ENCODE results near the gene GSTA4. TPM values are rescaled to one million over a fixed set of nuclear protein-coding genes. Genes with fewer than 3 reads are reported as not detected.
"Not testable (repeated sequence)": the region's sequence is repeated elsewhere in the genome, so short reads cannot be mapped to it uniquely, and the experiment has no call there.

The GSTA4 gene
- polyA plus RNA-seq, 1 donor (not counting 4 experiments of a cell fraction or from before 2014, with no cell fraction given): 40.2 TPM

DNA sequence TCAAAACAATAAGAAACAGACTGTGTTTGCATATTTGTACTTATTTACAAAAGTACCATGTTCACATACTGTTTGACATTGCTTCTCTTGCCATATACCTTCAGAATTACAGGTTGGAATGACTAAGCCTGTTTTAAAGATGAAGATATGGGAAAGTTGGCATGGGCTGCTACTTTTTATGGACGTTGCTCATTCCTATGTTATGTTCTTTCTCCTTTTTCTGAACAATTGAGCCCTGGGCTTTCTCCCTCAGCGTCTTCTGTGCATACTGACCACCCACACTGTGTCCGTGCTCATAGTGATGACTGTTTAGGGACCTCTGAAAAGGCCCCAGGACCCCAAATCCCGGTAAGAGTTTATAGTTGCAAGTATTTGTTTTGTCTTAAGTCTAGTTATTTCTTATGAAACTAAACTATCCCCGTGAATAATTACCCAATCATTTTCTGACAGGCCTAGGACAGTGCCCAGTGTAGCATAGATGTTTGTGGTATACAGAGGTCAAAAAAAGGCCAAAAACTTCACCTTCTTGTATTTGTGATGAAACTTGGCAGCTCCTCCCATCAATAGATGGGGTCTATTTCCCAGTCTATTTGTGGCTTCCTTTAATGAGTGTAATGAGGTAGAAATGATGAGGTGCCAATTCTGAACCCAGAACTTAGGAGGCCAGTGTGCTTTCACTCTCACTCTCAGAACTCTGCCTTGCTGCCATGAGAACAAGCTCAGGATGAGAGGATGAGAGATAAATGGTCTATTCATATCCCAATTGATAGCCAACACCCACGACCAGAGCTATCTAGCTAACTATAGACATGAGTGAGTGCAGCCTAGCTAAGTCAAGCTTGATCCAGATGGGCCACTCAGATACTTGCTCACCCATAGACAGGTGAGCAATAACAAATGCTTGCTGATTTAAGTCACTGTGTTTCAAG, 40.9 kb downstream of the GSTA4 start:
- Histone ChIP-seq H3K9me3 (ENCODE audit: control insufficient read depth, low read depth, low read length) (no peaks in the 10 kb centered on the region), H3K36me3 (ENCODE audit: control insufficient read depth in 2 of 2, extremely low read depth in 1 of 2, insufficient read depth in 2 of 2, low read length in 2 of 2) (no peaks in the 10 kb centered on the region), H3K9me1 (ENCODE audit: control insufficient read depth, extremely low read depth, insufficient read depth, low read length) (no peaks in the 10 kb centered on the region), H3K27me3 (ENCODE audit: control insufficient read depth, extremely low read depth, insufficient read depth, low read length) (no peaks in the 10 kb centered on the region), H3K4me2 (ENCODE audit: control insufficient read depth, extremely low read depth, insufficient read depth, low read depth, low read length) (no peak overlapping the region), H3K4me3 (ENCODE audit: control insufficient read depth in 2 of 3, extremely low read depth in 1 of 3, insufficient read depth in 2 of 3, low read depth in 1 of 3, low read length in 3 of 3) (no peak overlapping the region), H3K4me1 (ENCODE audit: control insufficient read depth, extremely low read depth, insufficient read depth, low read length) (no peaks in the 10 kb centered on the region), H3K27ac (ENCODE audit: control insufficient read depth, insufficient read depth, low read length) (no peak overlapping the region), H2AFZ (ENCODE audit: control insufficient read depth, low read length) (no peak overlapping the region), H3K9ac (ENCODE audit: control insufficient read depth, extremely low read depth, insufficient read depth, low read length) (no peak overlapping the region), H3K79me2 (ENCODE audit: control insufficient read depth, insufficient read depth, low read length) (no peaks in the 10 kb centered on the region), H4K20me1 (ENCODE audit: control insufficient read depth, extremely low read depth, insufficient read depth, low read length) (no peaks in the 10 kb centered on the region)
- FAIRE-seq: no peak
- no peak for TF ChIP-seq EZH2 (IDR thresholded peaks at IDR 0.05; ENCODE audit: low read length)
- TF ChIP-seq, protein P1, sequence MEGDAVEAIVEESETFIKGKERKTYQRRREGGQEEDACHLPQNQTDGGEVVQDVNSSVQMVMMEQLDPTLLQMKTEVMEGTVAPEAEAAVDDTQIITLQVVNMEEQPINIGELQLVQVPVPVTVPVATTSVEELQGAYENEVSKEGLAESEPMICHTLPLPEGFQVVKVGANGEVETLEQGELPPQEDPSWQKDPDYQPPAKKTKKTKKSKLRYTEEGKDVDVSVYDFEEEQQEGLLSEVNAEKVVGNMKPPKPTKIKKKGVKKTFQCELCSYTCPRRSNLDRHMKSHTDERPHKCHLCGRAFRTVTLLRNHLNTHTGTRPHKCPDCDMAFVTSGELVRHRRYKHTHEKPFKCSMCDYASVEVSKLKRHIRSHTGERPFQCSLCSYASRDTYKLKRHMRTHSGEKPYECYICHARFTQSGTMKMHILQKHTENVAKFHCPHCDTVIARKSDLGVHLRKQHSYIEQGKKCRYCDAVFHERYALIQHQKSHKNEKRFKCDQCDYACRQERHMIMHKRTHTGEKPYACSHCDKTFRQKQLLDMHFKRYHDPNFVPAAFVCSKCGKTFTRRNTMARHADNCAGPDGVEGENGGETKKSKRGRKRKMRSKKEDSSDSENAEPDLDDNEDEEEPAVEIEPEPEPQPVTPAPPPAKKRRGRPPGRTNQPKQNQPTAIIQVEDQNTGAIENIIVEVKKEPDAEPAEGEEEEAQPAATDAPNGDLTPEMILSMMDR (optimal IDR thresholded peaks at IDR 0.05 in 1 of 3, IDR thresholded peaks at IDR 0.05 in 1 of 3, conservative IDR thresholded peaks at IDR 0.05 in 1 of 3; ENCODE audit: extremely low read depth in 1 of 3, insufficient read depth in 2 of 3, low read length in 3 of 3): no peak
- no peak for DNase-seq (ENCODE audit: low read depth, low spot score)
- dilution Hi-C loops (cut with MboI; ENCODE audit: extremely low pct_ligation_motif_present, low sequenced_read_pairs): no loop called here

DNA sequence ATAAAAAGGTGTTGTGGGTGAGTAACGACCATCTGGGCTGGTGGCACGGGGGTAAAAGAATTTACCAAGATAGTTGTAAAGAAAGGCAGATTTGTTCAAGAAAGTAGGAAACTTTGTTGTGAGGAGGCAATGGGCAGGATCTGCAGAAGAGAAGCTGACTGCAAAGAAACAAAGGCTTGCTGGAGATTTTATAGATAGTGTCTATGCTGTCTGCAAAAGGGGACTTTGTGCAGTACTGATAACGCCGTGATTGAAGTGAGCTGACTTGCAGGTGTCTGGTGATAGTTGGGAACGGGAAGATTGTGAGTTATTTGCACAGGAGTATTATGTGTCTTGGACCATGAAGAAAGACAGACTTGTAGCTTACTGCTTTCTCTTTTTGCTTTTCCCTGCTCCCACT, 48.8 kb downstream of the GSTA4 start:
- Histone ChIP-seq H3K36me3 (ENCODE audit: control insufficient read depth in 2 of 2, extremely low read depth in 1 of 2, insufficient read depth in 2 of 2, low read length in 2 of 2) (no peaks in the 10 kb centered on the region), H3K4me2 (ENCODE audit: control insufficient read depth, extremely low read depth, insufficient read depth, low read depth, low read length) (no peak overlapping the region), H3K9ac (ENCODE audit: control insufficient read depth, extremely low read depth, insufficient read depth, low read length) (no peak overlapping the region), H3K4me1 (ENCODE audit: control insufficient read depth, extremely low read depth, insufficient read depth, low read length) (no peaks in the 10 kb centered on the region), H3K27me3 (ENCODE audit: control insufficient read depth, extremely low read depth, insufficient read depth, low read length) (no peaks in the 10 kb centered on the region), H3K9me3 (ENCODE audit: control insufficient read depth, low read depth, low read length) (no peaks in the 10 kb centered on the region), H2AFZ (ENCODE audit: control insufficient read depth, low read length) (no peak overlapping the region), H3K4me3 (ENCODE audit: control insufficient read depth in 2 of 3, extremely low read depth in 1 of 3, insufficient read depth in 2 of 3, low read depth in 1 of 3, low read length in 3 of 3) (no peak overlapping the region), H3K27ac (ENCODE audit: control insufficient read depth, insufficient read depth, low read length) (no peak overlapping the region), H4K20me1 (ENCODE audit: control insufficient read depth, extremely low read depth, insufficient read depth, low read length) (no peaks in the 10 kb centered on the region), H3K9me1 (ENCODE audit: control insufficient read depth, extremely low read depth, insufficient read depth, low read length) (no peaks in the 10 kb centered on the region), H3K79me2 (ENCODE audit: control insufficient read depth, insufficient read depth, low read length) (no peaks in the 10 kb centered on the region)
- dilution Hi-C loops (cut with MboI; ENCODE audit: extremely low pct_ligation_motif_present, low sequenced_read_pairs): no loop called here
- no peak for FAIRE-seq
- no peak for DNase-seq (ENCODE audit: low read depth, low spot score)
- TF ChIP-seq EZH2 (IDR thresholded peaks at IDR 0.05; ENCODE audit: low read length): no peak
- TF ChIP-seq, protein P1 (optimal IDR thresholded peaks at IDR 0.05 in 1 of 3, IDR thresholded peaks at IDR 0.05 in 1 of 3, conservative IDR thresholded peaks at IDR 0.05 in 1 of 3; ENCODE audit: extremely low read depth in 1 of 3, insufficient read depth in 2 of 3, low read length in 3 of 3): no peak

DNA sequence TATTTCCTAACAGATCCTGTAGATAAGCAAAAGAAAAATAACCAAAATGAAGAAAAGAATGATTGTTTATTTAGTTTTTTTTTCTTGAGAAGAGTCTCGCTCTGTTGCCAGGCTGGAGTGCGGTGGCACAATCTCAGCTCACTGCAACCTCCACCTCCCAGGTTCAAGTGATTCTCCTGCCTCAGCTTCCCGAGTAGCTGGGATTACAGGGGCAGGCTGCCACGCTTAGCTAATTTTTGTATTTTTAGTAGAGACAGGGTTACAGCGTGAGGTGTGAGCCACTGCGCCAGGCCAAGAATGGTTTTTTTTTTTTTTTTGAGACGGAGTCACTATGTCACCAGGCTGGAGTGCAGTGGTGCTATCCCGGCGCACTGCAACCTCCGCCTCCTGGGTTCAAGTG, 52.3 kb downstream of the GSTA4 start:
- H3K36me3 ChIP-seq (ENCODE audit: control insufficient read depth in 2 of 2, extremely low read depth in 1 of 2, insufficient read depth in 2 of 2, low read length in 2 of 2); H3K9me3 ChIP-seq (ENCODE audit: control insufficient read depth, low read depth, low read length); H3K27ac ChIP-seq (ENCODE audit: control insufficient read depth, insufficient read depth, low read length); FAIRE-seq; H2AFZ ChIP-seq (ENCODE audit: control insufficient read depth, low read length); H3K4me2 ChIP-seq (ENCODE audit: control insufficient read depth, extremely low read depth, insufficient read depth, low read depth, low read length); H4K20me1 ChIP-seq (ENCODE audit: control insufficient read depth, extremely low read depth, insufficient read depth, low read length); H3K4me1 ChIP-seq (ENCODE audit: control insufficient read depth, extremely low read depth, insufficient read depth, low read length); H3K9me1 ChIP-seq (ENCODE audit: control insufficient read depth, extremely low read depth, insufficient read depth, low read length); H3K27me3 ChIP-seq (ENCODE audit: control insufficient read depth, extremely low read depth, insufficient read depth, low read length); H3K4me3 ChIP-seq (ENCODE audit: control insufficient read depth in 2 of 3, extremely low read depth in 1 of 3, insufficient read depth in 2 of 3, low read depth in 1 of 3, low read length in 3 of 3); dilution Hi-C loops (cut with MboI; ENCODE audit: extremely low pct_ligation_motif_present, low sequenced_read_pairs); H3K9ac ChIP-seq (ENCODE audit: control insufficient read depth, extremely low read depth, insufficient read depth, low read length); H3K79me2 ChIP-seq (ENCODE audit: control insufficient read depth, insufficient read depth, low read length); DNase-seq (ENCODE audit: low read depth, low spot score): not testable (repeated sequence)

Data from keratinocyte (primary cell).